GM12892 (cell line): ENCODE measurements around the gene LHFPL3.

Experiments
- POLR2A ChIP-seq: IDR thresholded peaks from 2 replicates; pipeline ENCODE4 v1.6.1; 2011; ENCODE audit warnings: low read depth, low read length, control low read depth
- POLR2AphosphoS5 ChIP-seq: IDR thresholded peaks from 2 replicates; pipeline ENCODE4 v1.6.1; 2011; ENCODE audit warnings: low read depth, low read length, control low read depth
- TAF1 ChIP-seq: IDR thresholded peaks from 2 replicates; pipeline ENCODE4 v1.6.1; 2011; ENCODE audit warnings: low read depth, mild to moderate bottlenecking, control low read depth, low read length, borderline replicate concordance

DNA sequence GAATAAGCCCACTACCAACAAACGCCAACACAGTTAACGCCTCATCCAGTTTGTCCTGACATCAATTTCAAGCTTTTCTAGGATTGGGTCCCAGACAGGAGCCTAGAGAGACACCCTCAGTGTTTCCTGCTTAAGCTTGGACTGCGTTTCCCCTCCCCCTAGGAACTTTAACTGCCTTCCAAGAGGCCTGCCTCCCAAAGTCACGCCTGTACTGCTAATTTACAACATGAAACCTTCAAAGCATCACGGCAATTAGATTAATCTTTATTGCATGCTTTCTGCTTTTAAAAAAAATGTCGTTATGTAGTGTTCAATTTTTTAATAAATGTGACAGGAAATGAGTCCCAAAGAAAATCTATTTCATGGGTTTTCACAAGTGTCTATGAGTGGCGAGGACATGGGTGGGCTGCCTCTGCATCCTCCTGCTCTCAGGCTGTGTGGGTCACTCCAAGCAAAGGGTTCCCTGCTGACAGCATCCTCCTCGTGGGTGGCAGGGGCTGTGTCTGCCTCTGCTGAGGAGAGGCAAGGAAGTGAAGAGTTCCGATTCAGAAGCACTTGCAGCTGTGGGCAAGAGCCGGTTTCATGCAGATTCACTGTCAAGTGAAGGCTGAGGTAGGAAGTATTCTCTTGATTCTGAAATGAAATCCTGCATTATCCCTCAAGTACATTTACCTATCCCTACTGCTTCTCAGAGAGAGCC, 492.6 kb downstream of the LHFPL3 start:
- TF ChIP-seq POLR2A = no peak
- TF ChIP-seq TAF1 = no peak
- no peak for TF ChIP-seq POLR2AphosphoS5
